ENCODE data around the gene HTR1E.

- TF ChIP-seq EZH2phosphoT487 (IDR thresholded peaks at IDR 0.05) (no peak), CTCF (IDR thresholded peaks at IDR 0.05) (no peak), EZH2 (IDR thresholded peaks at IDR 0.05) (no peak)
These were observed 502 bp upstream of the HTR1E start for GRCh38 chr6:86936834-86937218.

All from neural progenitor cell (in vitro differentiated cells).